HepG2 (cell line): ENCODE measurements around the gene ATG9A. TPM values are rescaled to one million over a fixed set of nuclear protein-coding genes. Genes with fewer than 3 reads are reported as not detected.

Experiments used
- AGO1 ChIP-seq: fragments of 200-400 bp; formaldehyde crosslinking; IDR thresholded peaks from 2 replicates; pipeline ENCODE4 v1.6.1; 2017; ENCODE audit warnings: mild to moderate bottlenecking, low read depth, low read length, moderate library complexity; ENCODE audit not compliant: poor library complexity, severe bottlenecking
- BORCS8-MEF2B ChIP-seq: sonication (generic); formaldehyde crosslinking; IDR thresholded peaks from 2 replicates; pipeline ENCODE4 v1.8.0; 2022; ENCODE audit warnings: mild to moderate bottlenecking, missing genetic modification reagents
- CHCHD3 ChIP-seq: sonication (generic); formaldehyde crosslinking; IDR thresholded peaks from 2 replicates; pipeline ENCODE4 v1.8.0; 2022; ENCODE audit warnings: mild to moderate bottlenecking, missing genetic modification reagents, moderate library complexity
- CHD2 ChIP-seq: IDR thresholded peaks from 2 replicates; pipeline ENCODE4 v1.6.1; 2011; ENCODE audit warnings: low read depth, low read length, improper control_type of control experiment
- CREM ChIP-seq, 2 experiments: sonication (generic) in 1 of 2; formaldehyde crosslinking in 1 of 2; IDR thresholded peaks; 2 replicates each; pipeline versions ENCODE4 v1.4.0 to v1.6.1; 2016 to 2020; ENCODE audit warnings: antibody characterized with exemption in 1 of 2, mild to moderate bottlenecking in 1 of 2, missing genetic modification reagents in 1 of 2
- EP300 ChIP-seq, 3 experiments: sonication (generic) in 1 of 3; formaldehyde crosslinking in 1 of 3; IDR thresholded peaks; 2 replicates each; pipeline versions ENCODE4 v1.5.1 to v1.6.1; 2011 to 2020; ENCODE audit warnings: low read depth in 2 of 3, low read length in 2 of 3, borderline replicate concordance in 1 of 3, improper control_type of control experiment in 1 of 3, mild to moderate bottlenecking in 1 of 3, missing genetic modification reagents in 1 of 3, moderate library complexity in 1 of 3
- HMGA1 ChIP-seq: sonication (generic); formaldehyde crosslinking; conservative IDR thresholded peaks from 2 replicates; pipeline ENCODE4 v1.4.0; 2020; ENCODE audit warnings: missing genetic modification reagents
- HNRNPL ChIP-seq: fragments of 200-400 bp; formaldehyde crosslinking; IDR thresholded peaks from 2 replicates; pipeline ENCODE4 v1.6.1; 2017; ENCODE audit warnings: mild to moderate bottlenecking, low read depth, low read length
- MED1 ChIP-seq: sonication (generic); formaldehyde crosslinking; IDR thresholded peaks from 2 replicates; pipeline ENCODE4 v1.4.0; 2020; ENCODE audit warnings: missing genetic modification reagents
- PRPF4 ChIP-seq: fragments of 200-400 bp; formaldehyde crosslinking; IDR thresholded peaks from 2 replicates; pipeline ENCODE4 v1.6.1; 2016; ENCODE audit warnings: low read length, low read depth; ENCODE audit not compliant: poor library complexity, severe bottlenecking
- RAD51 ChIP-seq: fragments of 450-650 bp; IDR thresholded peaks from 2 replicates; pipeline ENCODE4 v1.6.1; 2016; ENCODE audit warnings: borderline replicate concordance
- RNF2 ChIP-seq: fragments of 450-650 bp; conservative IDR thresholded peaks from 2 replicates; pipeline ENCODE4 v1.6.1; 2016; ENCODE audit warnings: low read depth
- SNAI1 ChIP-seq: sonication (generic); formaldehyde crosslinking; IDR thresholded peaks from 2 replicates; pipeline ENCODE4 v1.5.0; 2020; ENCODE audit warnings: mild to moderate bottlenecking, missing genetic modification reagents, borderline replicate concordance
- SRSF9 ChIP-seq: fragments of 200-400 bp; formaldehyde crosslinking; IDR thresholded peaks from 2 replicates; pipeline ENCODE4 v1.6.1; 2018; ENCODE audit warnings: borderline replicate concordance, mild to moderate bottlenecking, low read depth, low read length; ENCODE audit not compliant: insufficient read depth, poor library complexity, severe bottlenecking
- STAT6 ChIP-seq: sonication (generic); formaldehyde crosslinking; IDR thresholded peaks from 2 replicates; pipeline ENCODE4 v1.4.0; 2020; ENCODE audit warnings: missing genetic modification reagents, mild to moderate bottlenecking, borderline replicate concordance
- TMF1 ChIP-seq: sonication (generic); formaldehyde crosslinking; IDR thresholded peaks from 2 replicates; pipeline ENCODE4 v1.8.1; 2022; ENCODE audit warnings: low read depth, missing genetic modification reagents
- ZC3H4 ChIP-seq: sonication (generic); formaldehyde crosslinking; IDR thresholded peaks from 2 replicates; pipeline ENCODE4 v1.4.0; 2020; ENCODE audit warnings: missing genetic modification reagents, borderline replicate concordance
- ZNF101 ChIP-seq: sonication (generic); formaldehyde crosslinking; IDR thresholded peaks from 2 replicates; pipeline ENCODE4 v1.4.0; 2020; ENCODE audit warnings: mild to moderate bottlenecking, low read depth, missing genetic modification reagents, borderline replicate concordance
- ZNF235 ChIP-seq: sonication (generic); formaldehyde crosslinking; IDR thresholded peaks from 2 replicates; pipeline ENCODE4 v1.8.1; 2023; ENCODE audit warnings: mild to moderate bottlenecking, missing genetic modification reagents, borderline replicate concordance
- ZNF280B ChIP-seq: sonication (generic); formaldehyde crosslinking; IDR thresholded peaks from 2 replicates; pipeline ENCODE4 v1.5.0; 2020; ENCODE audit warnings: missing genetic modification reagents, mild to moderate bottlenecking, borderline replicate concordance
- ZNF362 ChIP-seq: sonication (generic); formaldehyde crosslinking; IDR thresholded peaks from 2 replicates; pipeline ENCODE4 v1.4.0; 2020; ENCODE audit warnings: missing genetic modification reagents, mild to moderate bottlenecking, borderline replicate concordance
- ZNF501 ChIP-seq: sonication (generic); formaldehyde crosslinking; IDR thresholded peaks from 2 replicates; pipeline ENCODE4 v1.5.1; 2020; ENCODE audit warnings: mild to moderate bottlenecking, moderate library complexity, missing genetic modification reagents
- polyA plus RNA-seq, 8 experiments: library from polyadenylated mRNA; depleted of rRNA in 3 of 8; stranded (reverse) in 7 of 8; unstranded in 1 of 8; fragments of >200 nt; fragmentation: Illumina TruSeq in 4 of 8; extraction: Trizol in 4 of 8; gene quantifications; 2 replicates each; pipeline versions ENCODE4 v1.2.1 to v1.2.3, GENCODE V29; 2011 to 2016; ENCODE audit warnings: low read depth in 4 of 8, missing spikeins in 1 of 8, mixed read lengths in 1 of 8; ENCODE audit not compliant: insufficient read depth in 1 of 8
- total RNA-seq, 5 experiments: library from RNA; depleted of rRNA; stranded (reverse); fragments of >200 nt; fragmentation: Illumina TruSeq; extraction: Trizol; gene quantifications; 2 replicates each; pipeline ENCODE4 v1.2.3, GENCODE V29; 2016; ENCODE audit warnings: low read depth in 1 of 5

ATG9A gene
- total and polyA plus RNA-seq, 2 of the 13 experiments (the other 11 are each of a cell fraction or from before 2014, with no cell fraction given): 35.0 to 131 TPM

GRCh38 chr2:219207884-219208740 lies 21.3 kb downstream of the ATG9A start (continued):
- TF ChIP-seq ZNF362 (CRISPR knock-in tag) (no peak; the same call in 1 of the 2 replicates), RAD51 (no peak), EP300 (IDR thresholded peaks at IDR 0.05; ENCODE audit: low read depth in 2 of 2, low read length in 2 of 2) (peak in 1 of 2 experiments; percentile 76; a peak in 3 of 4 replicates), EP300 (CRISPR knock-in tag; IDR thresholded peaks at IDR 0.05; ENCODE audit: borderline replicate concordance) (peak; percentile 56), TMF1 (CRISPR knock-in tag) (0 out of 2 replicates have a peak, but pooled peaks have one; percentile 18), ZNF501 (CRISPR knock-in tag) (peak; percentile 63), HMGA1 (CRISPR knock-in tag) (no peak), MED1 (CRISPR knock-in tag) (peak; percentile 82), PRPF4 (no peak), ZNF280B (CRISPR knock-in tag) (no peak), CHCHD3 (CRISPR knock-in tag) (no peak), RNF2 (no peak), AGO1 (no peak), ZNF101 (CRISPR knock-in tag) (no peak), CHD2 (no peak), ZNF235 (no peak), CREM (IDR thresholded peaks at IDR 0.05) (peak; percentile 66; the same call in 1 of the 2 replicates), CREM (CRISPR knock-in tag; IDR thresholded peaks at IDR 0.05) (no peak), BORCS8-MEF2B (CRISPR knock-in tag) (no peak; the same call in 1 of the 2 replicates), HNRNPL (peak; percentile 76; the same call in 1 of the 2 replicates), SNAI1 (CRISPR knock-in tag) (0 out of 2 replicates have a peak, but pooled peaks have one; percentile 43), SRSF9 (no peak), ZC3H4 (CRISPR knock-in tag) (peak; percentile 45; the same call in 1 of the 2 replicates), STAT6 (CRISPR knock-in tag) (no peak)
